Liver (tissue), 9 donors: Measurements from ENCODE around the gene ANO4. TPM values are rescaled to one million over a fixed set of nuclear protein-coding genes. Genes with fewer than 3 reads are reported as not detected.

ENCODE experiments used
- DNase-seq: peaks from one replicate; pipeline ENCODE4 v3.0.0-alpha.2; 2017; ENCODE audit warnings: low spot score
- H3K27ac ChIP-seq, 2 donors: one replicate each; pipeline ENCODE4 v1.7.0; 2013; ENCODE audit warnings: inconsistent platforms in 2 of 2, low read length in 2 of 2, control low read depth in 1 of 2, low read depth in 1 of 2, mild to moderate bottlenecking in 1 of 2
- H3K27me3 ChIP-seq, 4 donors: one replicate each; pipeline versions ENCODE4 v1.6.1 to v1.7.0; 2013; ENCODE audit warnings: low read length in 3 of 4, inconsistent platforms in 1 of 4, mild to moderate bottlenecking in 1 of 4, moderate library complexity in 1 of 4; ENCODE audit not compliant: control insufficient read depth in 4 of 4, insufficient read depth in 4 of 4
- H3K36me3 ChIP-seq, 4 donors: one replicate each; pipeline versions ENCODE4 v1.6.1 to v1.7.0; 2013; ENCODE audit warnings: low read length in 3 of 4, mild to moderate bottlenecking in 3 of 4, low read depth in 1 of 4, moderate library complexity in 1 of 4; ENCODE audit not compliant: control insufficient read depth in 4 of 4, insufficient read depth in 3 of 4
- H3K4me1 ChIP-seq, 4 donors: one replicate each; pipeline versions ENCODE4 v1.6.1 to v1.7.0; 2013; ENCODE audit warnings: low read length in 3 of 4, mild to moderate bottlenecking in 3 of 4, moderate library complexity in 1 of 4; ENCODE audit not compliant: control insufficient read depth in 4 of 4, insufficient read depth in 4 of 4
- H3K4me3 ChIP-seq, 3 donors: one replicate each; pipeline versions ENCODE4 v1.6.1 to v1.7.0; 2013; ENCODE audit warnings: low read length in 3 of 3, control low read depth in 1 of 3, low read depth in 1 of 3, mild to moderate bottlenecking in 1 of 3
- H3K9ac ChIP-seq, 2 donors: one replicate each; pipeline ENCODE4 v1.7.0; 2013; ENCODE audit warnings: low read length in 2 of 2, mild to moderate bottlenecking in 2 of 2, moderate library complexity in 2 of 2, control low read depth in 1 of 2, low read depth in 1 of 2
- H3K9me3 ChIP-seq, 4 donors: one replicate each; pipeline versions ENCODE4 v1.6.1 to v1.7.0; 2013; ENCODE audit warnings: low read length in 3 of 4; ENCODE audit not compliant: control insufficient read depth in 4 of 4
- ATF3 ChIP-seq: IDR thresholded peaks from 2 replicates; pipeline ENCODE4 v1.6.1; 2016; ENCODE audit warnings: antibody characterized with exemption
- CTCF ChIP-seq: fragments of 150-350 bp; IDR thresholded peaks from 2 replicates; pipeline ENCODE4 v1.5.1; 2017; ENCODE audit warnings: improper control_type of control experiment, low read depth, low read length; ENCODE audit not compliant: missing input control
- EGR1 ChIP-seq, 2 donors: IDR thresholded peaks; 2 replicates each; pipeline ENCODE4 v1.6.1; 2016 to 2018; ENCODE audit warnings: antibody characterized with exemption in 2 of 2, low read depth in 2 of 2
- FOXA1 ChIP-seq: IDR thresholded peaks from 2 replicates; pipeline ENCODE4 v1.6.1; 2016; ENCODE audit warnings: antibody characterized with exemption
- FOXA2 ChIP-seq: IDR thresholded peaks from 2 replicates; pipeline ENCODE4 v1.6.1; 2016; ENCODE audit warnings: antibody characterized with exemption
- GABPA ChIP-seq, 2 donors: IDR thresholded peaks in 1 of 2; conservative IDR thresholded peaks in 1 of 2; 2 replicates each; pipeline ENCODE4 v1.6.1; 2016; ENCODE audit warnings: antibody characterized with exemption in 2 of 2, mild to moderate bottlenecking in 1 of 2, moderate library complexity in 1 of 2
- HNF4A ChIP-seq, 2 donors: conservative IDR thresholded peaks; 2 replicates each; pipeline ENCODE4 v1.6.1; 2016; ENCODE audit warnings: antibody characterized with exemption in 2 of 2, mild to moderate bottlenecking in 2 of 2
- HNF4G ChIP-seq: IDR thresholded peaks from 2 replicates; pipeline ENCODE4 v1.6.1; 2016; ENCODE audit warnings: antibody characterized with exemption
- JUND ChIP-seq, 2 donors: IDR thresholded peaks; 2 replicates each; pipeline ENCODE4 v1.6.1; 2016; ENCODE audit warnings: antibody characterized with exemption in 2 of 2
- MAX ChIP-seq: IDR thresholded peaks from 2 replicates; pipeline ENCODE4 v1.6.1; 2016; ENCODE audit warnings: antibody characterized with exemption
- NR2F2 ChIP-seq: IDR thresholded peaks from 2 replicates; pipeline ENCODE4 v1.6.1; 2016; ENCODE audit warnings: antibody characterized with exemption
- RAD21 ChIP-seq, 2 donors: IDR thresholded peaks; 2 replicates each; pipeline ENCODE4 v1.6.1; 2016; ENCODE audit warnings: antibody characterized with exemption in 2 of 2, mild to moderate bottlenecking in 2 of 2
- REST ChIP-seq: IDR thresholded peaks from 2 replicates; pipeline ENCODE4 v1.6.1; 2016; ENCODE audit warnings: antibody characterized with exemption, mild to moderate bottlenecking
- RXRA ChIP-seq, 2 donors: IDR thresholded peaks; 2 replicates each; pipeline ENCODE4 v1.6.1; 2017 to 2018; ENCODE audit warnings: antibody characterized with exemption in 2 of 2, mild to moderate bottlenecking in 1 of 2
- SP1 ChIP-seq: IDR thresholded peaks from 2 replicates; pipeline ENCODE4 v1.6.1; 2018; ENCODE audit warnings: antibody characterized with exemption, mild to moderate bottlenecking
- TAF1 ChIP-seq: conservative IDR thresholded peaks from 2 replicates; pipeline ENCODE4 v1.6.1; 2016; ENCODE audit warnings: antibody characterized with exemption, mild to moderate bottlenecking
- ZBTB33 ChIP-seq: IDR thresholded peaks from 2 replicates; pipeline ENCODE4 v1.6.1; 2016; ENCODE audit warnings: antibody characterized with exemption
- WGBS: extraction: QIAGEN DNeasy Blood & Tissue Kit; methylation state at CpG from one replicate; pipeline ENCODE4 v1.1.7; 2013; 5-methylcytosine and 5-hydroxymethylcytosine counted together
- polyA plus RNA-seq, 2 donors: library from polyadenylated mRNA; stranded (reverse) in 1 of 2; unstranded in 1 of 2; fragments of 200-250 nt in 1 of 2; fragments of >200 nt in 1 of 2; fragmentation: Nextera tagmentation in 1 of 2; extraction: Ambion mirVana in 1 of 2; gene quantifications; one replicate each; pipeline versions ENCODE4 v1.2.1 to v1.2.3, GENCODE V29; 2013 to 2015
- total RNA-seq, 2 donors: library from RNA; depleted of rRNA; stranded (reverse); fragments of >200 nt; gene quantifications; one replicate each; pipeline ENCODE4 v1.2.3, GENCODE V29; 2014
- donor health status: healthy.
- donor health status: healthy.
- donor health status: healthy.
- donor health status: healthy.
- donor health status: healthy.

Gene ANO4
- total and polyA plus RNA-seq, 4 donors = 0.08 to 2.2 (median 0.17) TPM; not detected in 1

GRCh38 chr12:101068402-101068801 lies 273.8 kb downstream of the ANO4 start:
- TF ChIP-seq MAX (no peak), FOXA1 (no peak), RAD21 (IDR thresholded peaks at IDR 0.05) (no peak), JUND (IDR thresholded peaks at IDR 0.05) (no peak)
- WGBS = 83% methylated on average over 3 of the region's 3 CpGs

GRCh38 chr12:101068836-101069235 lies 274.3 kb downstream of the ANO4 start:
- no peaks in the 10 kb centered on the region for H3K27me3 ChIP-seq
- 76% methylated on average over 4 of the region's 4 CpGs for WGBS
- no peaks in the 10 kb centered on the region for H3K4me1 ChIP-seq
- no peak for DNase-seq
- TF ChIP-seq FOXA1 (no peak), CTCF (no peak), FOXA2 (no peak), RAD21 (IDR thresholded peaks at IDR 0.05) (no peak), EGR1 (IDR thresholded peaks at IDR 0.05; ENCODE audit: low read depth in 2 of 2) (no peak), JUND (IDR thresholded peaks at IDR 0.05) (no peak), HNF4G (no peak), GABPA (IDR thresholded peaks at IDR 0.05 in 1 of 2, conservative IDR thresholded peaks at IDR 0.05 in 1 of 2) (no peak), RXRA (IDR thresholded peaks at IDR 0.05) (no peak), TAF1 (no peak), NR2F2 (no peak), HNF4A (conservative IDR thresholded peaks at IDR 0.05) (no peak), ATF3 (no peak), ZBTB33 (no peak), SP1 (no peak), REST (no peak), MAX (no peak)
- no peak overlapping the region for H3K4me3 ChIP-seq
- H3K27ac ChIP-seq = no peak overlapping the region
- no peaks in the 10 kb centered on the region for H3K9me3 ChIP-seq
- no peaks in the 10 kb centered on the region for H3K36me3 ChIP-seq
- no peak overlapping the region for H3K9ac ChIP-seq

More at GRCh38 chr12:101068402-101068801, 273.8 kb downstream of the ANO4 start:
- Histone ChIP-seq H3K9ac (no peak overlapping the region), H3K9me3 (no peaks in the 10 kb centered on the region), H3K27me3 (no peaks in the 10 kb centered on the region), H3K4me3 (no peak overlapping the region), H3K36me3 (no peaks in the 10 kb centered on the region), H3K4me1 (no peaks in the 10 kb centered on the region), H3K27ac (no peak overlapping the region)
- no peak for DNase-seq
